GM12878 (cell line): Measurements from ENCODE around the gene HAND1. TPM values are rescaled to one million over a fixed set of nuclear protein-coding genes. Genes with fewer than 3 reads are reported as not detected.

Experiments
- ATAC-seq: fragments of 200-7000 bp; cut with Tn5 transposase; 3 replicates; pipeline ENCODE4 v1.9.1; 2020; ENCODE audit warnings: mild to moderate bottlenecking, moderate library complexity
- BruUV-seq: library from RNA; stranded (reverse); fragments of 400-500 nt; replicated peaks from 2 replicates; lab custom pipeline; 2021; lab: Mats Ljungman, UMichigan
- CTCF ChIA-PET: fragments of 300-600 bp; sonication (Branson Sonifier 250); formaldehyde crosslinking; extraction: SDS; loops from one replicate; lab custom pipeline; 2021; ENCODE audit warnings: inconsistent platforms; lab: Yijun Ruan, JAX
- POLR2A ChIA-PET: fragments of 350-600 bp; formaldehyde crosslinking; extraction: SDS; loops from one replicate; lab custom pipeline; 2021; ENCODE audit warnings: inconsistent platforms; lab: Charles Lee
- RAD21 ChIA-PET: fragments of 300-600 bp; sonication (Branson Sonifier 250); formaldehyde crosslinking; loops from one replicate; lab custom pipeline; 2023; ENCODE audit warnings: antibody characterized with exemption; ENCODE audit not compliant: unreplicated experiment; lab: Charles Lee
- SMC1A ChIA-PET: fragments of 300-600 bp; sonication (Branson Sonifier 250); formaldehyde crosslinking; loops from one replicate; lab custom pipeline; 2023; ENCODE audit not compliant: unreplicated experiment, uncharacterized antibody; lab: Charles Lee
- DNase-seq: peaks from one replicate; pipeline ENCODE4 v3.0.0-alpha.2; 2011; ENCODE audit warnings: low read depth, low spot score
- FAIRE-seq: peaks from 3 replicates; lab custom pipeline; 2011; peaks lifted over from hg19 to GRCh38; lab: Jason Lieb, UNC
- H2AFZ ChIP-seq: 2 replicates; pipeline ENCODE4 v1.6.0; 2011; ENCODE audit warnings: low read depth, low read length, control low read depth; ENCODE audit not compliant: control insufficient read depth
- H3K27ac ChIP-seq: 2 replicates; pipeline ENCODE4 v1.5.1; 2011; ENCODE audit warnings: control low read depth; ENCODE audit not compliant: control insufficient read depth, insufficient read depth
- H3K27me3 ChIP-seq, 2 experiments: replicated peaks in 1 of 2; 2 replicates each; pipeline versions ENCODE4 v1.6.0 to v1.6.1; 2011; ENCODE audit warnings: low read length in 1 of 2; ENCODE audit not compliant: control insufficient read depth in 2 of 2, insufficient read depth in 2 of 2
- H3K36me3 ChIP-seq, 2 experiments: 2 replicates each; pipeline ENCODE4 v1.5.1; 2011; ENCODE audit warnings: low read length in 1 of 2; ENCODE audit not compliant: control insufficient read depth in 2 of 2, insufficient read depth in 2 of 2
- H3K4me1 ChIP-seq: 2 replicates; pipeline ENCODE4 v1.6.1; 2011; ENCODE audit warnings: mild to moderate bottlenecking, low read length, moderate library complexity, mixed read lengths; ENCODE audit not compliant: control insufficient read depth, insufficient read depth
- H3K4me2 ChIP-seq: 2 replicates; pipeline ENCODE4 v1.6.0; 2011; ENCODE audit warnings: control low read depth; ENCODE audit not compliant: control insufficient read depth, insufficient read depth
- H3K4me3 ChIP-seq: fragments of 200-600 bp; sonication (generic); 2 replicates; pipeline ENCODE4 v1.5.1; 2016
- H3K79me2 ChIP-seq: 2 replicates; pipeline ENCODE4 v1.6.0; 2011; ENCODE audit warnings: low read length; ENCODE audit not compliant: control insufficient read depth, insufficient read depth
- H3K9ac ChIP-seq: 2 replicates; pipeline ENCODE4 v1.8.0; 2011; ENCODE audit warnings: low read length, control low read depth, mixed read lengths; ENCODE audit not compliant: control insufficient read depth, insufficient read depth
- H3K9me3 ChIP-seq: replicated peaks from 3 replicates; pipeline ENCODE4 v1.5.1; 2011; ENCODE audit warnings: mild to moderate bottlenecking, low read length; ENCODE audit not compliant: control insufficient read depth, insufficient read depth
- H4K20me1 ChIP-seq: 2 replicates; pipeline ENCODE4 v1.6.0; 2011; ENCODE audit not compliant: control insufficient read depth, insufficient read depth
- ATF2 ChIP-seq: IDR thresholded peaks from 2 replicates; pipeline ENCODE4 v1.6.1; 2012; ENCODE audit warnings: low read length, inconsistent platforms
- EP300 ChIP-seq, 2 experiments: fragments of 150-350 bp in 1 of 2; IDR thresholded peaks; 2 replicates each; pipeline ENCODE4 v1.6.1; 2011 to 2012; ENCODE audit warnings: low read depth in 2 of 2, low read length in 2 of 2, borderline replicate concordance in 1 of 2, improper control_type of control experiment in 1 of 2, inconsistent platforms in 1 of 2; ENCODE audit not compliant: control insufficient read depth in 1 of 2
- FOXK2 ChIP-seq: fragments of 450-650 bp; IDR thresholded peaks from 2 replicates; pipeline ENCODE4 v1.6.1; 2017; ENCODE audit warnings: mild to moderate bottlenecking, moderate library complexity
- FOXM1 ChIP-seq: IDR thresholded peaks from 2 replicates; pipeline ENCODE4 v1.6.1; 2012; ENCODE audit warnings: low read depth, mild to moderate bottlenecking, inconsistent platforms, low read length, moderate library complexity
- HDAC2 ChIP-seq: fragments of 200-600 bp; sonication (generic); IDR thresholded peaks from 2 replicates; pipeline ENCODE4 v1.6.1; 2017
- IRF5 ChIP-seq: fragments of 450-650 bp; IDR thresholded peaks from 2 replicates; pipeline ENCODE4 v1.6.1; 2017; ENCODE audit warnings: borderline replicate concordance
- KLF5 ChIP-seq: fragments of 450-650 bp; IDR thresholded peaks from 2 replicates; pipeline ENCODE4 v1.6.1; 2014; ENCODE audit warnings: mild to moderate bottlenecking; ENCODE audit not compliant: partially characterized antibody
- MYB ChIP-seq: fragments of 150-350 bp; IDR thresholded peaks from 2 replicates; pipeline ENCODE4 v1.6.1; 2014; ENCODE audit warnings: mild to moderate bottlenecking, low read depth, low read length, borderline replicate concordance
- POLR2AphosphoS5 ChIP-seq: IDR thresholded peaks from 2 replicates; pipeline ENCODE4 v1.6.1; 2011; ENCODE audit warnings: mild to moderate bottlenecking, low read length, inconsistent platforms
- POU2F2 ChIP-seq: IDR thresholded peaks from 3 replicates; pipeline ENCODE4 v1.6.1; 2011; ENCODE audit warnings: low read depth, mild to moderate bottlenecking, low read length, borderline replicate concordance
- RELB ChIP-seq: fragments of 450-650 bp; IDR thresholded peaks from 2 replicates; pipeline ENCODE4 v1.6.1; 2017; ENCODE audit warnings: low read depth, mild to moderate bottlenecking, moderate library complexity
- SREBF2 ChIP-seq: IDR thresholded peaks from 2 replicates; pipeline ENCODE4 v1.6.1; 2012; ENCODE audit warnings: mild to moderate bottlenecking, low read length
- WGBS: methylation state at CpG from one replicate; pipeline ENCODE4 v1.1.6; 2016; ENCODE audit warnings: low lambda C conversion rate; ENCODE audit not compliant: insufficient replicate concordance, insufficient coverage; ENCODE audit errors: missing lambda C conversion rate; 5-methylcytosine and 5-hydroxymethylcytosine counted together
- in situ Hi-C: fragments of 300-500 bp; cut with MboI; formaldehyde crosslinking; loops from 9 replicates; pipeline ENCODE4 v1.14.3; 2018; ENCODE audit warnings: mixed read lengths
- intact Hi-C: fragments of 100-400 bp; cut with micrococcal nuclease; formaldehyde crosslinking; loops from one replicate; pipeline ENCODE4 v1.14.2; 2022; ENCODE audit not compliant: unreplicated experiment
- polyA plus RNA-seq, 11 experiments: library from polyadenylated mRNA; depleted of rRNA in 4 of 11; unstranded in 6 of 11; stranded (reverse) in 5 of 11; fragments of >200 nt; fragmentation: Nextera tagmentation in 4 of 11; fragmentation: Illumina TruSeq in 1 of 11; extraction: Ambion mirVana in 4 of 11; extraction: Trizol in 1 of 11; gene quantifications; 1 replicate in 1 of 11; 2 replicates in 10 of 11; pipeline versions ENCODE4 v1.2.1 to v1.2.3, GENCODE V29; 2011 to 2016; ENCODE audit warnings: inconsistent platforms in 2 of 11, missing spikeins in 2 of 11, low read depth in 1 of 11
- total RNA-seq, 4 experiments: library from RNA; depleted of rRNA in 3 of 4; stranded (reverse); fragments of >200 nt in 3 of 4; fragmentation: Illumina TruSeq in 1 of 4; extraction: Trizol in 1 of 4; gene quantifications; 2 replicates each; pipeline versions ENCODE4 v1.2.1 to v1.2.3, GENCODE V29; 2013 to 2021

The HAND1 gene
- total and polyA plus RNA-seq, 10 of the 15 experiments (the other 5 are each of a cell fraction or from before 2014, with no cell fraction given), result 0.06 to 0.41 (median 0.27) TPM; not detected in 4

- in situ Hi-C loops, result no loop called here
- DNase-seq, result no peak
- no TSS peak for BruUV-seq
- no peak for TF ChIP-seq FOXK2
- no peak for TF ChIP-seq KLF5
- TF ChIP-seq MYB, result no peak
- TF ChIP-seq FOXM1, result no peak
- TF ChIP-seq EP300 (IDR thresholded peaks at IDR 0.05; ENCODE audit: borderline replicate concordance in 1 of 2, control insufficient read depth in 1 of 2, low read depth in 2 of 2, low read length in 2 of 2), result no peak
- no peak for TF ChIP-seq RELB
- TF ChIP-seq IRF5, result no peak
- TF ChIP-seq POU2F2, result no peak
- TF ChIP-seq ATF2, result no peak
- TF ChIP-seq SREBF2, result no peak
- no peak for TF ChIP-seq HDAC2
- no peak for TF ChIP-seq POLR2AphosphoS5
- Histone ChIP-seq H3K36me3 (no peaks in the 10 kb centered on the region; a peak in 1 of 4 replicates), H3K27ac (no peak overlapping the region), H3K9me3 (no peaks in the 10 kb centered on the region), H3K79me2 (no peaks in the 10 kb centered on the region), H2AFZ (no peak overlapping the region), H3K4me2 (no peak overlapping the region), H3K27me3 (no peaks in the 10 kb centered on the region), H3K4me1 (peaks cover 41% of the 10 kb centered on the region), H4K20me1 (no peaks in the 10 kb centered on the region), H3K4me3 (no peak overlapping the region), H3K9ac (no peak overlapping the region)
- RAD21 ChIA-PET, result interaction anchor here (4.0 kb wide), 1 partner anchor 36 kb away, joined by 19 read pairs; no protein-coding TSS in a partner anchor
- WGBS, result over 99% methylated on average over 10 of the region's 10 CpGs
- no peak for ATAC-seq
- CTCF ChIA-PET, result interaction anchor here (1.9 to 2.1 kb wide), 2 partner anchors 11 to 37 kb away, joined by 5 to 6 read pairs; no protein-coding TSS in a partner anchor
- SMC1A ChIA-PET, result interaction anchor here (0.8 to 8.9 kb wide), 2 partner anchors 9 to 10 kb away, joined by 3 to 108 read pairs; no protein-coding TSS in a partner anchor
- POLR2A ChIA-PET, result interaction anchor here (1.0 kb wide), 1 partner anchor 11 kb away, joined by 3 read pairs; no protein-coding TSS in a partner anchor
- intact Hi-C loops, result loop anchor here (10.0 kb wide), 1 partner anchor 249 kb away; the partner anchor contains the start of gene LARP1
- FAIRE-seq, result no peak
Observed at GRCh38 chr5:154505567-154505966, 27.5 kb upstream of the HAND1 start.
